Putamen (tissue), 1 donor: Measurements from ENCODE around the gene PTPRU.

Experiments
- DNase-seq: peaks from one replicate; pipeline ENCODE4 v3.0.0-alpha.2; 2016; ENCODE audit warnings: low spot score

The PTPRU gene

GRCh38 chr1:29317063-29317915, 81.0 kb downstream of the PTPRU start:
- no peak for DNase-seq

GRCh38 chr1:29317916-29318530, 81.7 kb downstream of the PTPRU start:
- DNase-seq, result no peak

- no peak for DNase-seq
Measured at GRCh38 chr1:29318724-29319123, 82.4 kb downstream of the PTPRU start.

- DNase-seq, result no peak
Measured at GRCh38 chr1:29319300-29320110, 83.2 kb downstream of the PTPRU start.

GRCh38 chr1:29320156-29320940, 84.0 kb downstream of the PTPRU start:
- no peak for DNase-seq

- no peak for DNase-seq
Measured at GRCh38 chr1:29321176-29321575, 84.9 kb downstream of the PTPRU start.

GRCh38 chr1:29322147-29322694, 85.9 kb downstream of the PTPRU start:
- no peak for DNase-seq

- peak; percentile 30 for DNase-seq
Measured at GRCh38 chr1:29322861-29323585, 86.7 kb downstream of the PTPRU start.

- peak; percentile 13 for DNase-seq
Measured at GRCh38 chr1:29323636-29324035, 87.3 kb downstream of the PTPRU start.

GRCh38 chr1:29324202-29324601, 87.9 kb downstream of the PTPRU start:
- DNase-seq, result no peak

- peak; percentile 12 for DNase-seq
Measured at GRCh38 chr1:29324771-29325351, 88.5 kb downstream of the PTPRU start.

GRCh38 chr1:29325675-29326074, 89.4 kb downstream of the PTPRU start:
- no peak for DNase-seq

GRCh38 chr1:29326123-29326522, 89.8 kb downstream of the PTPRU start:
- DNase-seq, result no peak

GRCh38 chr1:29327223-29327935, 91.1 kb downstream of the PTPRU start:
- DNase-seq, result no peak

GRCh38 chr1:29329022-29329775, 92.9 kb downstream of the PTPRU start:
- no peak for DNase-seq

- DNase-seq, result no peak
Measured at GRCh38 chr1:29330089-29330488, 93.8 kb downstream of the PTPRU start.

GRCh38 chr1:29330856-29331255, 94.5 kb downstream of the PTPRU start:
- DNase-seq, result no peak

GRCh38 chr1:29331309-29331708, 95.0 kb downstream of the PTPRU start:
- no peak for DNase-seq

GRCh38 chr1:29331729-29332128, 95.4 kb downstream of the PTPRU start:
- DNase-seq, result no peak
